Measurements from ENCODE around the gene ARAP1.

The ARAP1 gene

GRCh38 chr11:72742513-72743320, 9.5 kb downstream of the ARAP1 start:
- DNase-seq (ENCODE audit: low read depth): no peak

- DNase-seq (ENCODE audit: low read depth): no peak
Measured at GRCh38 chr11:72741849-72742512, 10.2 kb downstream of the ARAP1 start.

GRCh38 chr11:72741429-72741833, 10.8 kb downstream of the ARAP1 start:
- DNase-seq (ENCODE audit: low read depth): peak; percentile 97

DNA sequence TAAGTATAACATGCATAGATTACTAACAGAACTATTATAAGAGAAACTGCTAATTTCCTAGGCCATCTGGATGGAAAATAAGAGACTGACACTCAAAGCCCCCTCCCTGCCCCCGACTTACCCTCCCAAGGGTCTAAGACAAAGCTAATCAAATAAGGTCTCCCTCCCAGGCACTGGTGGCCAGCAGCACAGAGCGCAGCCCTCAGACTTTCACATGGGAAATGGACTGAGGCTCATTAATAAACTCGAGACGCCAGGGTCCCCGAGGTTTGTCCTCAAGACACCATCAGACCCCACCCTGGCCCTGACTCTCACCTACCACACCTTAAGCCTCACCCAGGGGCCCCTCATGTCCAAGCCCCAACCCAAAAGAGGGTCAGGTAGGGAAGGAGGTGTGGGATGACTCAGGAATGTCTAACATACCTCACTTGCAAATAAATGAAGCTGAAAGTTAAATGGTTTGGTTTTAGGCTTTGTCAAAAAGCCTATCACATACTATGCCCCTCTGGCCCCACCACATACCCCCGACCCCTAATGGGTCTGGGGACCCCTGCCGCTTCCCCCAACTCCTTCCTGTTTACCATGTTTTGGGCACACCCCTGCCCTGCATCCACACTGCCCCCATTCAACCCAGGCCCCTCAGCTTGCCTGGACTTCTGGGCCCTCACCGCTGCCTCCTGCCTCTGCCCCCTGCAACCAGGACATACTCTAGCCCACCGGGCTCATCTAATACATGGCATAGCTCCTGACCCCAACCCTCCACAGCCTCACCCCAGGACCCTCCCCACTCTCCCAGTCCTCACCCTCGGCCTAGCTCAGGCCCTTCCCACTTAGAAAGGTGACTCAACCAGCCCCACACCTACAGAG, 11.4 kb downstream of the ARAP1 start:
- no peak for DNase-seq (ENCODE audit: low read depth)

- DNase-seq (ENCODE audit: low read depth): no peak
Measured at GRCh38 chr11:72740060-72740424, 12.2 kb downstream of the ARAP1 start.

GRCh38 chr11:72739240-72740059, 12.8 kb downstream of the ARAP1 start:
- DNase-seq (ENCODE audit: low read depth): no peak

- no peak for DNase-seq (ENCODE audit: low read depth)
Measured at GRCh38 chr11:72738199-72739141, 13.7 kb downstream of the ARAP1 start.

GRCh38 chr11:72737336-72737735, 14.9 kb downstream of the ARAP1 start:
- DNase-seq (ENCODE audit: low read depth): no peak

DNA sequence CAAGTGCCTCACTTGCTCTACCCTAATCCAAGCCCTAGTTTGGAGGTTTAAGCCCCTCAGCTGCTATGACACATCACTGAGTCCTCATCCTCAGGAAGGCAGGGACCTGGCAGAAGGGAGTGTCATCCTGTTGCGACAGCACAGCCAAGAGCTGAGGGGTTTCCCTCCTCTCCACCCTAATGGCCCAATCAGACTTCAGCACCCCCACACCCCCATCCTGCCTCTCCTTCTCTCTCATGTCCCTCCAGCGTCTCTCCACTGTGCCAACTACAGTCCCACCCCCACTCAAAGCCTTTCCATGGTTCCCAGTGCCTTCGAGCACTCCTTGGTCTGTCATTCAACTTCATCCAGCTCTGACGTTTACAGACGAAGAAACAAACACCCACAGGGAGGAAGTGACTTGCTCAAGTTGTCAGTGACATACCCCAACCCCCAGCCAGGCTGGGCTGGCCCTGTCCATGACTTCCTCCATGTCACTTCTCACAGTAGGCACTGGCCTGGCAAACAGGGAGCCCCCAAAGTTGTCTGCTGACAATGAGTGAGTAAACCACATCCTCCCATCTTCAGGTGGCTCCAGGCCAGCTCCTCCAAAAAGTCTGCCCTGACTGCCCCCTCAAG, 15.6 kb downstream of the ARAP1 start:
- DNase-seq (ENCODE audit: low read depth): no peak

DNA sequence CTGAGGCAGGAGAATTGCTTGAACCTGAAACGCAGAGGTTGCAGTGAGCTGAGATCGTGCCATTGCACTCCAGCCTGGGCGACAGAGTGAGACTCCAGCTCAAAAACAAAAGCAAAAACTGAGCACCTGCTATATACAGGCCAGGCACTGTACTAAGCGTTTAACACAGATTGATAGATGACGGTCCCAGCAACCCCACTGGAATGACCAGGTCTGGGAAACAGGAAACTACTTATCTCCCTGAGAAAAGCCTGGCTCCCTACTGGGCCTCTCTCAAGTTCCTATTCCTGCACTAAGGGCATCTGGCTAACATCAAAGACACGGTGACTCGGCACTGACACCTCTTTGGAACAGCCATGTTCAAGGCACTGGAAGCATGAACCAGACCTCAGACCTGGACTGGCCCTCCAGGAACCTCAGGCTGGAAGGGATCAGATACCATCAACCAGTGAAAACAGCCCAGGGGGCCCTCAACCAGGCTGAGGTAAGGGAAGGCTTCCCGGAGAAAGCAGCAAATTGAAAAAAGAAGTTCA, 16.6 kb downstream of the ARAP1 start:
- DNase-seq (ENCODE audit: low read depth): no peak

GRCh38 chr11:72732329-72732728, 19.9 kb downstream of the ARAP1 start:
- no peak for DNase-seq (ENCODE audit: low read depth)

- no peak for DNase-seq (ENCODE audit: low read depth)
Measured at GRCh38 chr11:72730737-72731136, 21.5 kb downstream of the ARAP1 start.

GRCh38 chr11:72730243-72730642, 22.0 kb downstream of the ARAP1 start:
- no peak for DNase-seq (ENCODE audit: low read depth)

GRCh38 chr11:72727521-72727920, 24.7 kb downstream of the ARAP1 start:
- no peak for DNase-seq (ENCODE audit: low read depth)

DNA sequence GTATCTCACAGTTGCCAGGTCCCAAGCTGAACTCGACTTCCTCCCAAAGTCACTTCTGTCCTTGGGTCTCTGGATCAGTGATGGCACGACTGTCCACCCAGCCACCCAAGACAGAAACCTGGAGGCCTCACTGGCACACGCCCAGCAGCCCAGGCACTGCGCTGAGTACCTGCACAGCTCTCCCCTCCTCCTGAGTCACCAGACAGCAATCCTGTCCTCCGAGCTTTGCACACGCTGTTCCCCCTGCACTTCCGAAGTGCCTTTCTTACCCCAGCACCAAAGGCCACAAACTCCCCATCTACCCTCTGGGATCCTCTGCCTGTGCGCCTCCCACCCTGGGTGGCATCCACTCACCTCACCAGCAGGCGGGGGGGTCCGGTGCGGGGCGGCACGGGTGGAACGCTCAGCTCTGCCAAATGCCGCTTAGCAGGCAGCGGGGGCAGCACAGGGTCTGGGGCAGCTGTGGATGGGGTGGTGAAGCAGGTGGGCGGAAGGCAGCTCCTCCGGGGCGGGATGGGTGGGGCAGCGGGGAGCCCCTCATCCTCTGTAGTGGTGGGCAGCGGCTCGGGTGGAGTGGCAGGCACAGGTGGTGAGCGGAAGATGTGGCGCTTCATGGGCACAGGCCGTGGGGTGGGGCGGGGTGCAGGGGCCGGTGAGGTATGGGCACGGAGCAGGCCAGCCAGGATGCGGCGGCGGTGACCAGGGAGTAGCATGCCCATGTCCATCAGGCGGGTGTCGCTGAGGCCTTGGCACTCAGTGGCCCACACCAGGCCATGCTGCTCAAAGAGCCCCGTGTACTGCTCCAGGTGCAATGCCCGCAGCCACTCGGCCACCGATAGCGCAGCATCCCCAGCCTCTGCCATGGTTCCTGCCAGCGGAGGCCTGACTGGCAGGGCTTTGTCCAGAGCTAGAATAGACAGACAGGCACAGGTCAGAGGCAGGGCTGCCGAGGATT, 25.7 kb downstream of the ARAP1 start:
- DNase-seq (ENCODE audit: low read depth): no peak

DNA sequence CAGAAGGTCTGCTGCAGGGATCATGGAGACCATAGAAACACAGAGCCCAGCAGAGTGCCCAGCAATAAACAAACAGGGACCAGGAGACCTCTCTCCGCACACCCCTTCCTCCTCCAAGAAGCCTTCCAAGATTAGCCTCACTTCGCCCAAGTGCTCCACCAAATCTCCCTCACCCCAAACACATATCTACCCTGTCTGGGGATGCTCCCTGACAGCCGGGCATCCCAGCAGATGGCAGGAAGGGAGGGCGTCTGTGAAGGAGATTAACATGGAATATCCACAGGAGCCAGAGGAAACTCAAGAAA, 26.5 kb downstream of the ARAP1 start:
- no peak for DNase-seq (ENCODE audit: low read depth)

GRCh38 chr11:72724851-72725723, 27.1 kb downstream of the ARAP1 start:
- no peak for DNase-seq (ENCODE audit: low read depth)

DNA sequence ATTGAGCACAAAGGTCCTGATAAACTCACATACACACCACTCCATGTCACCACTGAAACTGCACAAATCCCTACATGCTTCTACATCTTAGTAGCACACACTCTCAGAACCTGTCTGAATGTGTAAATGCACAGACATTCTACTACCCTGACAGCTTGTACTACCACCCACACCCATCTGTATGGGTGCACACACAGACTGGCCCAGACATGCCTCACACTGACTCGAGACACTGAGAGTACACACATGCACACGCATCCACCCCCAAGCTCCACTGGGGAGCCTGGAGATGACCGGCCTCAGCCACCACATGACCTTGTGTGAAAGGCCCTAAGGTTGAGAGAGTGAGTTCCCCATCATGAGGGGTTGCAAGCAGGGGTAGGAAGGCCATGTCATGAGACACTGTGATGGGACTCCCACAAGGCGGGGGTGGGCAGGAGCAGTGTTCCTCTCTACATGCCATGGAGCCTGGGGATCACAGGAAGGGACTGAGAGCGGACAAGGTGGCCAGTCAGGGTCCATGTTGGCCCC, 28.1 kb downstream of the ARAP1 start:
- DNase-seq (ENCODE audit: low read depth): no peak

All from CMK (cell line).